Retinal pigment epithelial cell (primary cell): Measurements from ENCODE around the gene ZDHHC1.

Experiments
- DNase-seq: peaks from one replicate; pipeline ENCODE4 v3.0.0-alpha.2; 2010; ENCODE audit warnings: low read depth
- H3K4me3 ChIP-seq: 2 replicates; pipeline ENCODE4 v1.5.1; 2011; ENCODE audit warnings: mild to moderate bottlenecking, low read length, control low read depth, moderate library complexity
- TF ChIP-seq, protein P1 (sequence below): conservative IDR thresholded peaks from 2 replicates; pipeline ENCODE4 v1.5.1; 2011; ENCODE audit warnings: low read depth, low read length, control low read depth, inconsistent platforms

Gene ZDHHC1

DNA sequence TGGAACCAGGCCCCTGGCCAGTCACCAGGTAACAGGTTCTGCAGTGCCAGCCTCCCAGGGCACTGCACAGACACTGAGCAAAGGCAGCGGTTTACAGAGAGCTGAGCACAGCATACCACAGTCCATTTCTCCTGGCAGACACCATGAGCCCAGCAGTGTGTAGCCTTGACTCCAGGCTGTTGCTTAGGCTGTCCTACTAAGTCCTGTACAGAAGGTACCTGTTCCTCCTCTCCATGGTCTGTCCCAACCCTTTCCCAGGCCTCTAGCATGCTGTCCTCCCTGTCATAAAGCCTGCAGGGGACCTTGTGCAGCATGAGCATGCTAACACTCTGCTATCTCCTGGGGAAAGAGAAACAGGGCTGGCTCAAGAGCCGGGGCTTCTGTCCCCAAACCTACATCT lies 44.7 kb upstream of the ZDHHC1 start:
- DNase-seq: no peak
- H3K4me3 ChIP-seq: no peak overlapping the region
- TF ChIP-seq, protein P1, sequence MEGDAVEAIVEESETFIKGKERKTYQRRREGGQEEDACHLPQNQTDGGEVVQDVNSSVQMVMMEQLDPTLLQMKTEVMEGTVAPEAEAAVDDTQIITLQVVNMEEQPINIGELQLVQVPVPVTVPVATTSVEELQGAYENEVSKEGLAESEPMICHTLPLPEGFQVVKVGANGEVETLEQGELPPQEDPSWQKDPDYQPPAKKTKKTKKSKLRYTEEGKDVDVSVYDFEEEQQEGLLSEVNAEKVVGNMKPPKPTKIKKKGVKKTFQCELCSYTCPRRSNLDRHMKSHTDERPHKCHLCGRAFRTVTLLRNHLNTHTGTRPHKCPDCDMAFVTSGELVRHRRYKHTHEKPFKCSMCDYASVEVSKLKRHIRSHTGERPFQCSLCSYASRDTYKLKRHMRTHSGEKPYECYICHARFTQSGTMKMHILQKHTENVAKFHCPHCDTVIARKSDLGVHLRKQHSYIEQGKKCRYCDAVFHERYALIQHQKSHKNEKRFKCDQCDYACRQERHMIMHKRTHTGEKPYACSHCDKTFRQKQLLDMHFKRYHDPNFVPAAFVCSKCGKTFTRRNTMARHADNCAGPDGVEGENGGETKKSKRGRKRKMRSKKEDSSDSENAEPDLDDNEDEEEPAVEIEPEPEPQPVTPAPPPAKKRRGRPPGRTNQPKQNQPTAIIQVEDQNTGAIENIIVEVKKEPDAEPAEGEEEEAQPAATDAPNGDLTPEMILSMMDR: no peak

DNA sequence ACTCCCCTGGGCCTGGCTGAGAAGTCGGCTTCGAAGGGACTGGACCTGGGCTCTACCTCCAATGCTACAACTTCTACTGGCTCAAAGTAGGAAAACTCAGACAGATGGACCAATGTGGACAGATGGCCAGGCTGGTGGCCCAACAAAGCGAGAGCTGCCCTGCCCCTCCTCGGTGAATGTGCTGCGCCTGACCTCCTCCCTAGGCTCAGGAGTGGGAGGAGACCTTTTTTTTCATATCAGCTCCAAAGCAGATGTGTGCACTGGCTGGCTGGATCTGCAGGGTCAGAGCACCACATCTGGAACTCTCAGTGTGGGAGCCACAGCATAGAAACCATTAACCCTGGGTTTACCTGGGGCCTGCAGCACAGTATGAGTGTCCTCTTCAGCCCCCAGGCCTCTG lies 43.9 kb upstream of the ZDHHC1 start:
- DNase-seq: no peak
- H3K4me3 ChIP-seq: no peak overlapping the region
- TF ChIP-seq, protein P1: no peak

DNA sequence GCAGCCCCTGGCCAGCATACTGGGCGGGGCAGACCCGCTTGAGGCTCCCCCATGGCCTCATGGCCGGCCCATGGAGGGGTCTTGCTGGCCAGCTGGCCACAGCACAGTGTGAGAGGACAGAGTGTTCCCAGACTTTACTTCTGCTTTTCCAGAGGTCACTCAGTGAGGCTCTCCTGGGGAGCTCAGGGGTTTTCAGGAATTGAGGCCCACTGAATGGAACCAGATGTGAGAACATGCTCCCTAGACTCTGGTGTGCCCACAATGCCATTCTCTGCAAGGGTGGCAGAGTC lies 43.5 kb upstream of the ZDHHC1 start:
- H3K4me3 ChIP-seq: no peak overlapping the region
- TF ChIP-seq, protein P1: no peak
- no peak for DNase-seq

DNA sequence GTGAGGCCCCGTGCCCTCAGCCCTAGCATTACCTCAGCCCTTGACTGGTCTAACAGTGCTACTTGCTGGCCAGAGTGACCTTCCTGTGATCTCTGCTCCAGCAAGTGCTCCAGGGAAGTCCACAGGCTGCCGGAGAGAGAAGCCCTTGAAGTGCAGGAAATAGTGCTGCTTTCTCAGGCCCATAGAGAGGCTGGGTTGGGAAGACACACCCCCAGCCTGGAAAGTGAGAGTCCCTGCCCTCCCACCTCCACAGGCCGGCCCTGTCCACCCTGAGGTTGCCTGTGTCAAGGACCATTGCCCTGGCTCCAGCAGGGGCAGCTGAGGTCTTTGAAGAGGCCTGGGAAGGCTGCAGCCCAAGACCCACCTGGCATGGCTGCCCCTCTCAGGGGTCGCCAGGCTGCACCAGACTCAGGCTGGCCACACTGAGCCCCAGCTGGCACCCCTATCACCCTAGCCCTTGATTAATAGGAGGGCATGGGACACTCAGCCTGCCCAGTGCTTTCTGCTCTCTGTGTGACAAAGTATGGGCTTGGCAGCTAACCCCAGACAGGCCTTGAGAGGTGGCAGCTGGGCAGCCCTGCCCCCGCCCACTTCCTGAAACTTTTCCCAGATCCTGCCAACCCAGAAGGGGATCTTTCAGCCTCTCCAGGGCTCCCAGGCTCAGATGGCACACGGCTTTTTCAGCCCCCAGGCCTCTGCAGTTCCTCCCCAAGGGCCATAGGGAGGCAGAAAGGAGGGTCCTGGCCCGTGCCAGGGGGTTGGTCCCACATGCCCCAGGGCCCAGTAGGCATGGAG lies 43.0 kb upstream of the ZDHHC1 start:
- no peak for DNase-seq
- TF ChIP-seq, protein P1: no peak
- H3K4me3 ChIP-seq: no peak overlapping the region

DNA sequence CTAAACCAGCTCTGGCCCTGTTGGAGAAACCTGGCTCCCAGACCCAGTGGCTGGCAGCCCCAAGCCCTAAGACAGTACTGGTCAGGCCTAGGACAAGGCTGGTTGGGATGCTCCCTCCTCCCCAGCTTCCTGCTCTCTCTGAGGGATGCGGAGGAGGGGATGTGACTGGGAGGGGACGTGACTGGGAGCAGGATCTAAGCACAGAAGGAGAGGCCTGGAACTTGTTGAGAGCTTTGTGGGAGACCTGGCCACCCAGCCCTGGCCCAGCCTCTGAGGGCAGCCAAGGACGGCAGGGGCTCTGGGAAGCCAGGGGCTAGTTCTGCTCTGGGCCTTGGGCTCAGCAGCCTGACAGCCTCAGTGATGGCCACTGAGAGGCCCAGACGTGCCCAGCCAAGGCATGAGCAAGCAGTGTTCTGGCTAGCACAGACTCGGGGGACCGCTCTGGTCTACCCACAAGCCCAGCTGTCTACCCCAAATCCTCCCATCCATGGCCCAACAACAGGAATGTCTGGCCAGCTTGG lies 41.9 kb upstream of the ZDHHC1 start:
- DNase-seq: no peak
- TF ChIP-seq, protein P1: no peak
- H3K4me3 ChIP-seq: no peak overlapping the region

DNA sequence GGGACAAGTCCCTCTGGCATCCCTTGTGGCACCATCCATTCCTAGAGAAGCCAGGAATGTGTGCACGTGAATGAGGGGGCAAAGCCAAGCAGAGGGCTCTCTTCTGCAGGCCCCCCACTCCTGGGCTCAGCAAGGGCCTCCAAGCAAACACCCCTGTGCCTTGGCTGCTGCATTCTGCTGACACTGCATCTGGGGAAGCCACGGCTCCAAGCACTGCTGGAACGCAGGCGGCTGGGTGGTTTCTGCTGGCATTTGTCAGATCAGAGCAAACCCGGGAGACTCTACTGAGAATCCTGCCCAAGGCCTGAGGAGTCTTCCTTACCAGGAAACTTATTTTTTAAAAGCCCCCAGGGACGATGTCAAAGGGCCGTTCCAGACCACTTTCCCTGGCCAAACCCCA lies 41.3 kb upstream of the ZDHHC1 start:
- DNase-seq: no peak
- H3K4me3 ChIP-seq: no peak overlapping the region
- TF ChIP-seq, protein P1: no peak

DNA sequence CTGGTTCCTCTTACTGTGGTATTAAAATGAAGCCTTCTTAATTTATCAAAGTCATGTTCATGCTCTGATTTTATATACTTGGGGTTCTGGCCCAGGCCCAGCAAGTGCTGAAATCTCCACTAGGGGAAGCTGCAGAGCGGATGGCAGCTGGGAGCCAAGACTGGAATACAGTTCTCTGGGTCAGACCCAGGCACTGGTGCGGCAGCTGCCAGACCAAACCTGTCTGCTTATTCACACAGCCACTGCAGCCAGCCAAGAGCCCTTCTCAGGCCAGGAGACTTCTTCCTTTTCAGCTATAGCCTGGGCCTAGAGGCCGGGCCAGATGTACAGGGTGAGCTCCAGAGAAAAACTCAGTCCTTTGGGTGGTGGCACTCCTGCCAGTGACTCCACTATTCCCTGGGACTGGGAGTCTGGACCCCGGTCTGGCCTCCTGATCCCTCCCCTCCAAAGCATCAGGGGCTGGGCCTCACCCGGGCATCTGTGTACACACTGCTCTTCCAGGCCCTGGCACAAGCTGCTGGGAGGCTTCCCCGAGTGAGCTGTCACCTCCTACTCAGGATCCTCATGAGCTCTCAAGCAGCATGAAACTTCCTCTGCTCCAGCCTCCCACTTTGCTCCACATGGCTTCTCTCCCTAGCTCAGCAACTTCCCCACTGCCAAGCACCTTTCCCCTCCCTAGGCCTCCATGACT lies 40.3 kb upstream of the ZDHHC1 start:
- no peak overlapping the region for H3K4me3 ChIP-seq
- no peak for DNase-seq
- TF ChIP-seq, protein P1: peak; percentile 52
